ENCODE data around the gene TNRC6A. TPM values are rescaled to one million over a fixed set of nuclear protein-coding genes. Genes with fewer than 3 reads are reported as not detected.

Gene TNRC6A
- total and polyA plus RNA-seq, 12 donors = 32.0 to 83.3 (median 54.0) TPM

- Histone ChIP-seq H3K36me3 (replicated peaks in 1 of 2) (peaks cover 0 to 8% of the 10 kb centered on the region in 2 donors), H3K4me3 (no peak overlapping the region), H3K27ac (no peak overlapping the region), H3K4me1 (replicated peaks in 1 of 2) (peaks cover 23 to 79% of the 10 kb centered on the region in 2 donors), H3K9me3 (replicated peaks in 1 of 3) (no peaks in the 10 kb centered on the region), H3K27me3 (no peaks in the 10 kb centered on the region)
- no peak for TF ChIP-seq POLR2A (IDR thresholded peaks at IDR 0.05)
- no peak for TF ChIP-seq CTCF (IDR thresholded peaks at IDR 0.05)
- WGBS, 4 donors = 83 to 90% (median 86%) methylated on average over 3 of the region's 3 CpGs
- intact Hi-C loops (cut with DNase I) = no loop called here
- DNase-seq = no peak
Measured at GRCh38 chr16:24755201-24755874, 25.9 kb downstream of the TNRC6A start.

- Histone ChIP-seq H3K4me3 (no peak overlapping the region), H3K9me3 (replicated peaks in 1 of 3) (no peaks in the 10 kb centered on the region), H3K4me1 (replicated peaks in 1 of 2) (peaks cover 34 to 79% of the 10 kb centered on the region in 2 donors), H3K27me3 (no peaks in the 10 kb centered on the region), H3K27ac (no peak overlapping the region), H3K36me3 (replicated peaks in 1 of 2) (peaks cover 0 to 8% of the 10 kb centered on the region in 2 donors)
- DNase-seq = no peak
- TF ChIP-seq POLR2A (IDR thresholded peaks at IDR 0.05) (no peak), CTCF (IDR thresholded peaks at IDR 0.05) (no peak)
- WGBS, 4 donors = 78 to 91% (median 88%) methylated on average over 2 of the region's 2 CpGs
- intact Hi-C loops (cut with DNase I) = no loop called here
Measured at GRCh38 chr16:24758373-24758772, 28.9 kb downstream of the TNRC6A start.

- DNase-seq = no peak
- TF ChIP-seq CTCF (IDR thresholded peaks at IDR 0.05) (no peak), POLR2A (IDR thresholded peaks at IDR 0.05) (no peak)
- Histone ChIP-seq H3K4me3 (no peak overlapping the region), H3K27ac (peak overlapping the region in 1 of 5 donors; percentile 8), H3K4me1 (replicated peaks in 1 of 2) (peaks cover 38 to 78% of the 10 kb centered on the region in 2 donors), H3K27me3 (no peaks in the 10 kb centered on the region), H3K36me3 (replicated peaks in 1 of 2) (peaks cover 0 to 8% of the 10 kb centered on the region in 2 donors), H3K9me3 (replicated peaks in 1 of 3) (no peaks in the 10 kb centered on the region)
- 86 to 97% (median 90%) methylated on average over 2 of the region's 2 CpGs for WGBS, 4 donors
- intact Hi-C loops (cut with DNase I) = no loop called here
Measured at GRCh38 chr16:24759006-24759405, 29.6 kb downstream of the TNRC6A start.

- 35 to 48% (median 37%) methylated on average over 6 of the region's 6 CpGs for WGBS, 4 donors
- no peaks in the 10 kb centered on the region for H3K27me3 ChIP-seq
- peak in 4 of 7 donors; percentile 19 to 52 (median 30) for DNase-seq
- peaks cover 0 to 19% of the 10 kb centered on the region in 2 donors for H3K36me3 ChIP-seq (replicated peaks in 1 of 2)
- peak overlapping the region in 4 of 5 donors; percentile 15 to 68 (median 56) for H3K27ac ChIP-seq
- peaks cover 38 to 65% of the 10 kb centered on the region in 2 donors for H3K4me1 ChIP-seq (replicated peaks in 1 of 2)
- TF ChIP-seq POLR2A (IDR thresholded peaks at IDR 0.05) (no peak), CTCF (IDR thresholded peaks at IDR 0.05) (no peak)
- intact Hi-C loops (cut with DNase I) = no loop called here
- H3K9me3 ChIP-seq (replicated peaks in 1 of 3) = no peaks in the 10 kb centered on the region
- H3K4me3 ChIP-seq = no peak overlapping the region
Measured at GRCh38 chr16:24761526-24761925, 32.1 kb downstream of the TNRC6A start.

All from adrenal gland (tissue), 12 donors.